ENCODE measurements around the gene CRADD. TPM values are rescaled to one million over a fixed set of nuclear protein-coding genes. Genes with fewer than 3 reads are reported as not detected.

Gene CRADD
- total and polyA plus RNA-seq, 4 donors: 16.9 to 33.4 (median 20.0) TPM

DNA sequence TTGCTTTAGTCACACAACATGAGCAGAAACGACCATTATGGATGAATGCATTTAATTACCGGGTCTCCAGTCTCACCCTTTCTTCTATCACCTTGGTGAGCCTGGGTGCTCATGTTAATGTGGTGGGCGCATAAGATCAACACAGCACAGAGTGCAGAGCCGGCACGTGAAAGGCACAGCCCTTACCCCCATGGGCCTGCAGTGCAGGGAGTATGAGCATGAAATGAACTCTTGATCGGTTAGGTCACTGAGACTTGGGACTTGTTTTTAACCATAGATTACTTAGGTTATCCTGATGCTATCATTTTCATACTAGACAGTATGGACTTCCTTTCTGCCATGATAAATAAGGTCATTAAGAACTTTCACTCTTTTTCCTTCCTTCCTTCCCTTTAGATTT lies 156.8 kb downstream of the CRADD start:
- no peak for ATAC-seq (ENCODE audit: low FRiP score)
- intact Hi-C loops (cut with DNase I): no loop called here

DNA sequence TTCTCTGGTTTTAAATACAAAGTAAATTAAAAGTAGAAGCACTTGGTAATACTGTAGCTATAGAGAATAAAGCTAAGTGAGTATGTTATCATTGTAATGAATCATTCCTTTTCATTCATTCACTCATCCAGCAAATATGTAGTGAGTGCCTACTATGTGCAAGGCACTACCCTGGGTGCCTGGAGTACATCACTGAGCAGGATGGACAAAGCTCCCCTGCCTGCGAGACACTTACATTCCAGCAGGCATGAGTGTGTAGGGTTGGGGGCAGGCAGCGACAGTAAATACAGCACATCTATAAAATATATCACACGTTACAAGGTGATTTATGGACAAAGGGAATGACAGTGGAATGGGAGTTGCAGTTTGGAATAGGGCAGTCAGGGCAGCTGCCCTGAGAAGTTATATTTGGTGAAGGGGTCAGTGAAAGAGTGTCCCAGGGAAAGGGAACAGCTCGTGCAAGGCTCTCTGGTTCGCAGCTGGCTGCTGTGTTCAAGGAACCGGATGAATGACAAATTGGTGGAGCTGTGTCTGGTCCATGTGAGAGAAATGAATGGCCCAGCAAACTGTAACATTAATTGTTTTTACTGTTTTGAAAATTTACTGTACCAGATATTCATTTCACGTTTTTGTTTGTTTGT lies 159.6 kb downstream of the CRADD start:
- H3K4me3 ChIP-seq (ENCODE audit: low read length in 2 of 2): no peak overlapping the region
- H3K27me3 ChIP-seq (ENCODE audit: control insufficient read depth in 1 of 2, insufficient read depth in 2 of 2, low read length in 1 of 2): no peaks in the 10 kb centered on the region
- no peaks in the 10 kb centered on the region for H3K9me3 ChIP-seq (ENCODE audit: control insufficient read depth, low read length)
- H3K36me3 ChIP-seq (ENCODE audit: control insufficient read depth in 1 of 2, insufficient read depth in 2 of 2, low read length in 1 of 2): no peaks in the 10 kb centered on the region
- WGBS, 2 donors: 90 to 92% methylated on average over 7 of the region's 7 CpGs
- no peak overlapping the region for H3K27ac ChIP-seq (ENCODE audit: low read depth in 1 of 2, low read length in 2 of 2)
- no peaks in the 10 kb centered on the region for H3K4me1 ChIP-seq (ENCODE audit: control insufficient read depth in 1 of 2, insufficient read depth in 2 of 2, low read length in 2 of 2)
- no peak for ATAC-seq (ENCODE audit: low FRiP score)
- intact Hi-C loops (cut with DNase I): no loop called here
- DNase-seq: no peak

More for the DNA sequence above, 156.8 kb downstream of the CRADD start:
- Histone ChIP-seq H3K4me1 (ENCODE audit: control insufficient read depth in 1 of 2, insufficient read depth in 2 of 2, low read length in 2 of 2) (peaks cover 0 to 3% of the 10 kb centered on the region in 2 donors), H3K9me3 (ENCODE audit: control insufficient read depth, low read length) (no peaks in the 10 kb centered on the region), H3K27ac (ENCODE audit: low read depth in 1 of 2, low read length in 2 of 2) (no peak overlapping the region), H3K4me3 (ENCODE audit: low read length in 2 of 2) (no peak overlapping the region), H3K36me3 (ENCODE audit: control insufficient read depth in 1 of 2, insufficient read depth in 2 of 2, low read length in 1 of 2) (no peaks in the 10 kb centered on the region), H3K27me3 (ENCODE audit: control insufficient read depth in 1 of 2, insufficient read depth in 2 of 2, low read length in 1 of 2) (no peaks in the 10 kb centered on the region)
- DNase-seq: no peak
- WGBS, 2 donors: 95 to 96% methylated on average over 6 of the region's 6 CpGs

DNA sequence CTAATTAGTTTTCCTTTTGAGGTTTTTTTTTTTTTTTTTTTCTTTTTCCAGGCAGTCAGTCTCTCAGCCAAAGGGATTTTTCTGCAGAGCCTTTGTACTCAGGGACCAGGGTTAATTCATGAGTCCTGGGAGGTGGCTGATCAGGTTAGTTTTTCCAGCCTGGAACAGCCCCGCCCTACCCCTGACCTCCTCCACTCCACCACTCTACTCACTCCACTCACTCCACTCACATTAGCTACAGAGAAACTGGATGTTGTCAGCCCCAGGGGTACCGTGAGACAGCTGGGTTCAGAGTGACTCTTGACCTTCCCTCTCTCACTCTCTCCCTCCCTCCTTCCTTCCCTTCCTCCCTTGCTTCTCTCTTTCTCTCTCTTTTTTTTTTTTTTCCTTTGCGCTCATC lies 161.0 kb downstream of the CRADD start:
- no peaks in the 10 kb centered on the region for H3K4me1 ChIP-seq (ENCODE audit: control insufficient read depth in 1 of 2, insufficient read depth in 2 of 2, low read length in 2 of 2)
- no peaks in the 10 kb centered on the region for H3K9me3 ChIP-seq (ENCODE audit: control insufficient read depth, low read length)
- DNase-seq (no peak), ATAC-seq (ENCODE audit: low FRiP score) (no peak)
- H3K27me3 ChIP-seq (ENCODE audit: control insufficient read depth in 1 of 2, insufficient read depth in 2 of 2, low read length in 1 of 2): no peaks in the 10 kb centered on the region
- no peak overlapping the region for H3K4me3 ChIP-seq (ENCODE audit: low read length in 2 of 2)
- no peaks in the 10 kb centered on the region for H3K36me3 ChIP-seq (ENCODE audit: control insufficient read depth in 1 of 2, insufficient read depth in 2 of 2, low read length in 1 of 2)
- WGBS, 2 donors: 94% methylated on average over 3 of the region's 3 CpGs
- no peak overlapping the region for H3K27ac ChIP-seq (ENCODE audit: low read depth in 1 of 2, low read length in 2 of 2)
- intact Hi-C loops (cut with DNase I): no loop called here

DNA sequence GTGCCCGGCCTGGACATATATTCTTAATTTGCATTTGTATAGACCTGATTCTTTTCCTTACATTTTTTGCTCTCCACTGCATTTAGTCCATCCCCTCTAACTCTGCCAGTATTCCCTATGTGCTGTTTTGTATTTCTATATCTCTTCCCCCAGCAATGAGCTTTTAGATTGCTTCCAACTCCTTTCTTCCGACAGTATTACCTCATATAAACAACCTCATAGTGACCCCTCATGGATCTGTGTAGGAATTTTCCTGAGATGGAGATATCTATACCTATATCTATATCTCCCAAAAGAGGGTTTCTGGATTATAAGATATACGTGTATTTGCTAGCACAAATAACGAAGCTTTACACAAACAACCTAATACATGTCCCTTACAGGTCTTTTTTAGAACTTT lies 161.9 kb downstream of the CRADD start:
- H3K9me3 ChIP-seq (ENCODE audit: control insufficient read depth, low read length): no peaks in the 10 kb centered on the region
- no peak overlapping the region for H3K4me3 ChIP-seq (ENCODE audit: low read length in 2 of 2)
- no peaks in the 10 kb centered on the region for H3K27me3 ChIP-seq (ENCODE audit: control insufficient read depth in 1 of 2, insufficient read depth in 2 of 2, low read length in 1 of 2)
- intact Hi-C loops (cut with DNase I): no loop called here
- H3K27ac ChIP-seq (ENCODE audit: low read depth in 1 of 2, low read length in 2 of 2): no peak overlapping the region
- ATAC-seq (ENCODE audit: low FRiP score) (no peak), DNase-seq (no peak)
- H3K36me3 ChIP-seq (ENCODE audit: control insufficient read depth in 1 of 2, insufficient read depth in 2 of 2, low read length in 1 of 2): no peaks in the 10 kb centered on the region
- H3K4me1 ChIP-seq (ENCODE audit: control insufficient read depth in 1 of 2, insufficient read depth in 2 of 2, low read length in 2 of 2): no peaks in the 10 kb centered on the region
- WGBS, 2 donors: 73 to 80% methylated on average over 4 of the region's 4 CpGs

DNA sequence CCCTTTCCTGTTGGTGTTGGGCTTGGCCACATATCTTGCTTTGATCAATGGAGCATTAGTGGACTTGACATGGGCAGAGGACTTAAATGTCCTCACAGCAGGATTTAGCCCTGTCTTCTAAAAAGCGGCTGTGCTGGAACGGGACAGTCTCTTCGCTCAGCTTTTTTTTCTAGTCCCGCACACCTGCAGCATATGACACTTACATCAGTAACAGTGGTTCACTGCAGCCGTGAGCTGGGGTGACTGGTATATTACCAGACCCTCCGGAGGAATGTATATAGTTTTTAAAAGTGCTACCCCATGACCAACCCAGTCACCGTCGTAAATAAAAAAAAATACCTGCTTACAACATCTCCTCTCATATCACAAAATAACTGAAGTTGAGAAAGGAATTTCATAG lies 164.5 kb downstream of the CRADD start:
- WGBS, 2 donors: 98 to 99% methylated on average over 8 of the region's 8 CpGs
- H3K27me3 ChIP-seq (ENCODE audit: control insufficient read depth in 1 of 2, insufficient read depth in 2 of 2, low read length in 1 of 2): no peaks in the 10 kb centered on the region

DNA sequence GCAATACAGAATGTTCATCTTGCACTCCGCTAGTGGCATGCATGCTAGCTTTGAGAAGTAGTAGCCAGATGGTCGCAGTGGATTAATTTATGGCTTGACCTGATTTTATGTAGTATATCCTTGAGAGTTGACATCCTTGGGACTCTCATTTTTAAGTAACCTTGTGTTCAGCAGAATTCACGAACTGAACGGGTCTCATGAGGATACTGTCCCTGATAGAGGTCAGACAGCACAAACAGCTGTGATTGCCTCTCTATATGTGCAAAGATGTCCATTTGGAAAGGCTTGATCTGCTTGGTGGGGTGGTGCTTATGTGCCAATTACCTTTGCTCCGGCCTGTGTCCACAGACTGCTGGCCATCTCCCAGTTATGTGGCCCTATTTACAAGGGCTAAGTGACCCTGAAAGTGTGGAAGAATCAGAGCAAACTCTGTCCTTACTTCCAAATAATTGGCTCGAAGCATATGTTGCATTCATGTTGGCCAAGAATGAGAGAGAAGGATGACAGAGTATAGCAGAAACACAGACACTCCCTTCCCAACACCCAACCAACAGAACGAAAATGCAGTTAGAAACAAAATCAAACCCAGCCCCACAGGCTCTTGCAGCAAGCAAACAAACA lies 167.1 kb downstream of the CRADD start:
- Histone ChIP-seq H3K36me3 (ENCODE audit: control insufficient read depth in 1 of 2, insufficient read depth in 2 of 2, low read length in 1 of 2) (no peaks in the 10 kb centered on the region), H3K27ac (ENCODE audit: low read depth in 1 of 2, low read length in 2 of 2) (no peak overlapping the region), H3K27me3 (ENCODE audit: control insufficient read depth in 1 of 2, insufficient read depth in 2 of 2, low read length in 1 of 2) (no peaks in the 10 kb centered on the region), H3K9me3 (ENCODE audit: control insufficient read depth, low read length) (no peaks in the 10 kb centered on the region), H3K4me3 (ENCODE audit: low read length in 2 of 2) (no peak overlapping the region), H3K4me1 (ENCODE audit: control insufficient read depth in 1 of 2, insufficient read depth in 2 of 2, low read length in 2 of 2) (no peaks in the 10 kb centered on the region)
- ATAC-seq (ENCODE audit: low FRiP score) (no peak), DNase-seq (no peak)
- WGBS, 2 donors: 93 to 95% methylated on average over 7 of the region's 7 CpGs
- intact Hi-C loops (cut with DNase I): no loop called here

More for the DNA sequence above, 164.5 kb downstream of the CRADD start:
- Histone ChIP-seq H3K4me1 (ENCODE audit: control insufficient read depth in 1 of 2, insufficient read depth in 2 of 2, low read length in 2 of 2) (no peaks in the 10 kb centered on the region), H3K36me3 (ENCODE audit: control insufficient read depth in 1 of 2, insufficient read depth in 2 of 2, low read length in 1 of 2) (no peaks in the 10 kb centered on the region), H3K27ac (ENCODE audit: low read depth in 1 of 2, low read length in 2 of 2) (no peak overlapping the region), H3K4me3 (ENCODE audit: low read length in 2 of 2) (no peak overlapping the region), H3K9me3 (ENCODE audit: control insufficient read depth, low read length) (no peaks in the 10 kb centered on the region)
- intact Hi-C loops (cut with DNase I): no loop called here
- DNase-seq: no peak
- ATAC-seq (ENCODE audit: low FRiP score): no peak

DNA sequence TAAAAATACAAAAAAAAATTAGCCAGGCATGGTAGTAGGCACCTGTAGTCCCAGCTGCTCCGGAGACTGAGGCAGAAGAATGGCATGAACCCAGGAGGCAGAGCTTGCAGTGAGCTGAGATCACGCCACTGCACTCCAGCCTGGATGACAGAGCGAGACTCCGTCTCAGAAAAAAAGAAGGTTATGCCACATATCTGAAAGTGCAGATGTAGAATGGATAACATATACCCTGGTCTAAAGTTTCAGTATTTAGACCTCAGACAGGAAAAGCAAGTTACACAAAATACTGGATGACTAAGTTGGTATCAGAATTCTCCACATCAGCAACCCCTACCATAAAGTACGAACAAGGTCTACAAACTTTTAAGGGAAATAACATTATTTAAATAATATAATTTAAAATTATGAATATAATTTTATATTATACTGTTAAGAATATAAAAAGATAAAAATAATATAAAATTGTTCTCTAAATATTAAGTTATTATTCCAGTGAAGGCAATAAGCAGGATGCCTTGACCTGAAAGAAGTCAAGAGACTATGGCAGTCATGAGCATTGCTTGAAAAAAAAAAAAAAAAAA lies 169.9 kb downstream of the CRADD start:
- no peaks in the 10 kb centered on the region for H3K9me3 ChIP-seq (ENCODE audit: control insufficient read depth, low read length)

DNA sequence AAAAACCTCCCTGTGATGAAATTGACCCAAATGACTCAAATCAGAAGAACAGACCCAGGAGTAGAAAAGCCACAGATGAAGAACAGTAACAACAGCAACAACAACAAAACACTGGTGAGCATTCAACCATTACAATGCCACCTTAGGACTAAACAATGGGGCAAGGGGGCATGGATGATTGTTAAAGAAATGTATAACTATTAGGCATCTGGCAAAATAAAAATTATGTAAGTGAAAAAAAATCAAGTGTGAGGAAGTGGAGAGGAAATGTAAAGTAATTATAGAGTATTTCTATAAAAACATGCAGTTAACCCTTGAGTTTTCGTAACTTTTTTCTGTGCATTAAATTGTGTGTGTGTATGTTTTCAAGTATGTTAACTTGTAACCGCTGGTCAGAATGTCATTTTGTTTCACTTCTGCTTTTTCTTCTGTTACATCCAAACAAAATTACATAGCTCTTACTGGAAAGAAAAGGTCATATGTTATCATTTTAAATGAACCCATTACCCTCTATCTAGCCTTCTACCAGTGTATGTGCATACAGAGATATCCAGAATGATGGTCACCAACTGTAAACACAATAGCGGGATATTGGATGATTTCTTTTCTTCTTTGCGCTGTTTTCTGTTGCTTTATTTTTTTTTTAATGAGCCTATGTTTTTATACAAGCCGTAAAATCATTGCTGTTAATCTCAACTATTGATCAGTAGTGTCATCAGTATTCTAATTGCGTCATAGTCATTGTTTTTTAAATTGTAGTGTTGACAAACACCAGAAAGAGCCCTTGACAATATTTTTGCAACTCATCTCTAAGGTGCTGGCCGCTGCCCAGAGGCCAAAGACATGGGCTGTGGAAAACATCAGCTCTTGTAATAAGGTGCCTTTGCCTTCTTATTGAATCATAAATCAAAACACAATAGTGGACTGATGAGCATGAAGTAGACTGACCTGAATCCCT lies 170.6 kb downstream of the CRADD start:
- Histone ChIP-seq H3K9me3 (ENCODE audit: control insufficient read depth, low read length) (no peaks in the 10 kb centered on the region), H3K4me1 (ENCODE audit: control insufficient read depth in 1 of 2, insufficient read depth in 2 of 2, low read length in 2 of 2) (no peaks in the 10 kb centered on the region), H3K36me3 (ENCODE audit: control insufficient read depth in 1 of 2, insufficient read depth in 2 of 2, low read length in 1 of 2) (no peaks in the 10 kb centered on the region), H3K4me3 (ENCODE audit: low read length in 2 of 2) (no peak overlapping the region), H3K27me3 (ENCODE audit: control insufficient read depth in 1 of 2, insufficient read depth in 2 of 2, low read length in 1 of 2) (no peaks in the 10 kb centered on the region), H3K27ac (ENCODE audit: low read depth in 1 of 2, low read length in 2 of 2) (no peak overlapping the region)
- intact Hi-C loops (cut with DNase I): no loop called here
- WGBS, 2 donors: 96 to 97% methylated on average over 7 of the region's 7 CpGs
- DNase-seq: no peak
- no peak for ATAC-seq (ENCODE audit: low FRiP score)

More for the DNA sequence above, 169.9 kb downstream of the CRADD start:
- WGBS, 2 donors: 93 to 95% methylated on average over 5 of the region's 5 CpGs
- intact Hi-C loops (cut with DNase I): no loop called here
- no peak for DNase-seq
- no peak overlapping the region for H3K27ac ChIP-seq (ENCODE audit: low read depth in 1 of 2, low read length in 2 of 2)
- H3K4me3 ChIP-seq (ENCODE audit: low read length in 2 of 2): no peak overlapping the region
- H3K4me1 ChIP-seq (ENCODE audit: control insufficient read depth in 1 of 2, insufficient read depth in 2 of 2, low read length in 2 of 2): no peaks in the 10 kb centered on the region
- H3K27me3 ChIP-seq (ENCODE audit: control insufficient read depth in 1 of 2, insufficient read depth in 2 of 2, low read length in 1 of 2): no peaks in the 10 kb centered on the region
- H3K36me3 ChIP-seq (ENCODE audit: control insufficient read depth in 1 of 2, insufficient read depth in 2 of 2, low read length in 1 of 2): no peaks in the 10 kb centered on the region
- no peak for ATAC-seq (ENCODE audit: low FRiP score)

Data from aorta (tissue), 5 donors.